Sciatic nerve (tissue), 2 donors: ENCODE data around the gene PRSS36. TPM values are rescaled to one million over a fixed set of nuclear protein-coding genes. Genes with fewer than 3 reads are reported as not detected.
A peak's percentile ranks its signal among the peaks of the same experiment; 100 is the strongest.
"Not testable (repeated sequence)": the region's sequence is repeated elsewhere in the genome, so short reads cannot be mapped to it uniquely, and the experiment has no call there.

ENCODE experiments used
- ATAC-seq: fragments of 200-7000 bp; cut with Tn5 transposase; one replicate; pipeline ENCODE4 v1.9.1; 2020; ENCODE audit warnings: mild to moderate bottlenecking, moderate library complexity
- DNase-seq: peaks from one replicate; pipeline ENCODE4 v3.0.0-alpha.2; 2020; ENCODE audit warnings: low spot score
- intact Hi-C: fragments of 100-400 bp; cut with DNase I; formaldehyde crosslinking; loops from one replicate; pipeline ENCODE4 v1.14.2; 2022
- total RNA-seq: library from RNA; stranded (reverse); fragmentation: NEBNext Ultra II Directional; extraction: Animal tissue kit (Norgen Biotek cat#: 25700); gene quantifications from one replicate; pipeline ENCODE4 v1.2.1, GENCODE V29; 2021
- donor health status: DM: no; HTN: no; CAD: no.
- donor health status: DM: no; HTN: no; CAD: no.

PRSS36 gene
- 4.3 TPM for total RNA-seq

- peak; percentile 25 for ATAC-seq
- intact Hi-C loops: no loop called here
- DNase-seq: no peak
Measured at GRCh38 chr16:31149894-31150890, at the start of gene PRSS36. Gene PRSS36, minus strand, starts transcription at chr16:31150066. Its CDS starts 31 bp downstream, at chr16:31150035.

- no peak for DNase-seq
- no peak for ATAC-seq
- intact Hi-C loops: no loop called here
Measured at GRCh38 chr16:31199430-31200041, 49.7 kb upstream of the PRSS36 start.

- intact Hi-C loops: no loop called here
- ATAC-seq: no peak
- no peak for DNase-seq
Measured at GRCh38 chr16:31198207-31198882, 48.5 kb upstream of the PRSS36 start.

GRCh38 chr16:31196324-31197088 is 46.6 kb upstream of the PRSS36 start:
- intact Hi-C loops: no loop called here
- ATAC-seq: no peak
- DNase-seq: no peak

- DNase-seq, intact Hi-C loops, ATAC-seq: not testable (repeated sequence)
Measured at GRCh38 chr16:31195861-31196260, 46.0 kb upstream of the PRSS36 start.

GRCh38 chr16:31194898-31195297 is 45.0 kb upstream of the PRSS36 start:
- DNase-seq (no peak), ATAC-seq (no peak)
- intact Hi-C loops: no loop called here

- ATAC-seq: no peak
- intact Hi-C loops: no loop called here
- DNase-seq: no peak
Measured at GRCh38 chr16:31193874-31194273, 44.0 kb upstream of the PRSS36 start.

- DNase-seq: no peak
Measured at GRCh38 chr16:31192856-31193642, 43.2 kb upstream of the PRSS36 start.

GRCh38 chr16:31191697-31192428 is 42.0 kb upstream of the PRSS36 start:
- ATAC-seq (no peak), DNase-seq (no peak)
- intact Hi-C loops: no loop called here

More at GRCh38 chr16:31192856-31193642, 43.2 kb upstream of the PRSS36 start:
- ATAC-seq: no peak
- intact Hi-C loops: no loop called here

GRCh38 chr16:31190818-31191444 is 41.1 kb upstream of the PRSS36 start:
- DNase-seq: no peak
- intact Hi-C loops: no loop called here
- ATAC-seq: no peak

GRCh38 chr16:31190061-31190460 is 40.2 kb upstream of the PRSS36 start:
- ATAC-seq (no peak), DNase-seq (no peak)
- intact Hi-C loops: no loop called here

- DNase-seq (no peak), ATAC-seq (no peak)
- intact Hi-C loops: no loop called here
Measured at GRCh38 chr16:31189412-31189778, 39.5 kb upstream of the PRSS36 start.

GRCh38 chr16:31188450-31189411 is 38.9 kb upstream of the PRSS36 start:
- DNase-seq (no peak), ATAC-seq (no peak)
- intact Hi-C loops: no loop called here

- intact Hi-C loops: no loop called here
- DNase-seq (no peak), ATAC-seq (no peak)
Measured at GRCh38 chr16:31187808-31188189, 37.9 kb upstream of the PRSS36 start.

- ATAC-seq (no peak), DNase-seq (no peak)
- intact Hi-C loops: no loop called here
Measured at GRCh38 chr16:31186930-31187807, 37.3 kb upstream of the PRSS36 start.
